Uterus (tissue), 4 donors: Measurements from ENCODE around the gene ZNF438. TPM values are rescaled to one million over a fixed set of nuclear protein-coding genes. Genes with fewer than 3 reads are reported as not detected.
A peak's percentile ranks its signal among the peaks of the same experiment; 100 is the strongest.

Experiments
- DNase-seq, 2 donors: peaks; one replicate each; pipeline ENCODE4 v3.0.0-alpha.2; 2019 to 2020
- H3K27ac ChIP-seq, 2 donors: fragments of 200-600 bp; sonication (generic); 1 replicate in 1 of 2; 2 replicates in 1 of 2; pipeline ENCODE4 v1.5.1; 2016 to 2018
- H3K27me3 ChIP-seq, 2 donors: fragments of 200-600 bp; sonication (generic); one replicate each; pipeline ENCODE4 v1.5.1; 2018 to 2019; ENCODE audit warnings: control low read depth in 1 of 2
- H3K36me3 ChIP-seq, 2 donors: fragments of 200-600 bp; sonication (generic); one replicate each; pipeline ENCODE4 v1.5.1; 2019; ENCODE audit warnings: control low read depth in 1 of 2
- H3K4me1 ChIP-seq, 2 donors: fragments of 200-600 bp; sonication (generic); one replicate each; pipeline ENCODE4 v1.5.1; 2018 to 2019; ENCODE audit warnings: control low read depth in 1 of 2
- H3K4me3 ChIP-seq, 2 donors: fragments of 200-600 bp; sonication (generic); 1 replicate in 1 of 2; 2 replicates in 1 of 2; pipeline ENCODE4 v1.5.1; 2018 to 2019; ENCODE audit warnings: mild to moderate bottlenecking in 1 of 2
- H3K9me3 ChIP-seq, 2 donors: fragments of 200-600 bp; sonication (generic); one replicate each; pipeline ENCODE4 v1.5.1; 2019; ENCODE audit warnings: control low read depth in 1 of 2
- CTCF ChIP-seq, 4 experiments: fragments of 200-600 bp in 2 of 4; fragments of 450-650 bp in 2 of 4; sonication (generic) in 2 of 4; IDR thresholded peaks; one replicate each; pipeline ENCODE4 v1.5.1; 2016 to 2019; ENCODE audit warnings: antibody characterized with exemption in 4 of 4, mild to moderate bottlenecking in 2 of 4, moderate library complexity in 1 of 4
- POLR2A ChIP-seq, 2 donors: fragments of 450-650 bp; IDR thresholded peaks; one replicate each; pipeline ENCODE4 v1.6.1; 2016; ENCODE audit warnings: antibody characterized with exemption in 2 of 2, mild to moderate bottlenecking in 1 of 2, moderate library complexity in 1 of 2
- intact Hi-C: fragments of 100-400 bp; cut with DNase I; formaldehyde crosslinking; loops from one replicate; pipeline ENCODE4 v1.15.1; 2023; ENCODE audit warnings: low total_unique reads
- total RNA-seq, 4 donors: library from RNA; depleted of rRNA in 3 of 4; stranded (reverse); fragments of >200 nt in 3 of 4; gene quantifications; one replicate each; pipeline versions ENCODE4 v1.1.0 to v1.2.4, GENCODE V29; 2014 to 2023
- donor health status: DM: yes; HTN: yes; CAD: no.

The ZNF438 gene
- total RNA-seq, 4 donors from 2014 or later, result 5.8 to 24.6 (median 18.4) TPM

- peaks cover 21 to 35% of the 10 kb centered on the region in 2 donors for H3K4me1 ChIP-seq
- no peaks in the 10 kb centered on the region for H3K36me3 ChIP-seq
- TF ChIP-seq CTCF (IDR thresholded peaks at IDR 0.05), result no peak
- intact Hi-C loops, result no loop called here
- H3K27me3 ChIP-seq, result no peaks in the 10 kb centered on the region
- DNase-seq, result no peak
- H3K4me3 ChIP-seq, result no peak overlapping the region
- H3K27ac ChIP-seq, result peak overlapping the region; percentile 84 to 92
- no peaks in the 10 kb centered on the region for H3K9me3 ChIP-seq
These were observed 217.7 kb downstream of the ZNF438 start for GRCh38 chr10:30813872-30814481.

- intact Hi-C loops, result no loop called here
- DNase-seq, result peak; percentile 83 to 93
- TF ChIP-seq POLR2A (IDR thresholded peaks at IDR 0.05) (peak in 1 of 2 donors; percentile 13), CTCF (IDR thresholded peaks at IDR 0.05) (no peak)
- H3K36me3 ChIP-seq, result no peaks in the 10 kb centered on the region
- H3K9me3 ChIP-seq, result no peaks in the 10 kb centered on the region
- no peaks in the 10 kb centered on the region for H3K27me3 ChIP-seq
- peaks cover 21 to 35% of the 10 kb centered on the region in 2 donors for H3K4me1 ChIP-seq
- no peak overlapping the region for H3K4me3 ChIP-seq
- H3K27ac ChIP-seq, result peak overlapping the region; percentile 84 to 92
These were observed 219.4 kb downstream of the ZNF438 start for GRCh38 chr10:30812018-30812851.

- intact Hi-C loops, result no loop called here
- TF ChIP-seq CTCF (IDR thresholded peaks at IDR 0.05), result no peak
- no peaks in the 10 kb centered on the region for H3K36me3 ChIP-seq
- no peak for DNase-seq
- no peaks in the 10 kb centered on the region for H3K27me3 ChIP-seq
- no peaks in the 10 kb centered on the region for H3K9me3 ChIP-seq
- H3K4me1 ChIP-seq, result peaks cover 21 to 30% of the 10 kb centered on the region in 2 donors
- no peak overlapping the region for H3K4me3 ChIP-seq
- H3K27ac ChIP-seq, result peak overlapping the region; percentile 84 to 92
These were observed 220.2 kb downstream of the ZNF438 start for GRCh38 chr10:30811276-30812017.

GRCh38 chr10:30810416-30810815 is 221.2 kb downstream of the ZNF438 start:
- Histone ChIP-seq H3K4me3 (no peak overlapping the region), H3K9me3 (no peaks in the 10 kb centered on the region), H3K27ac (peak overlapping the region; percentile 84 to 92), H3K36me3 (no peaks in the 10 kb centered on the region), H3K4me1 (peaks cover 18 to 30% of the 10 kb centered on the region in 2 donors), H3K27me3 (no peaks in the 10 kb centered on the region)
- DNase-seq, result no peak
- no peak for TF ChIP-seq POLR2A (IDR thresholded peaks at IDR 0.05)
- no peak for TF ChIP-seq CTCF (IDR thresholded peaks at IDR 0.05)
- intact Hi-C loops, result no loop called here
